ENCODE data around the gene MRPL49.
"Not testable (repeated sequence)": the region's sequence is repeated elsewhere in the genome, so short reads cannot be mapped to it uniquely, and the experiment has no call there.

MRPL49 gene

GRCh38 chr11:65167656-65168055 is 45.5 kb downstream of the MRPL49 start:
- no peak for DNase-seq (ENCODE audit: low read depth)
- no peak overlapping the region for H3K4me3 ChIP-seq (ENCODE audit: control insufficient read depth, low read depth, low read length)
- TF ChIP-seq CTCF (conservative IDR thresholded peaks at IDR 0.05; ENCODE audit: control insufficient read depth, insufficient read depth, low read depth, low read length): no peak

GRCh38 chr11:65169164-65169641 is 47.1 kb downstream of the MRPL49 start:
- no peak for TF ChIP-seq CTCF (conservative IDR thresholded peaks at IDR 0.05; ENCODE audit: control insufficient read depth, insufficient read depth, low read depth, low read length)
- no peak for DNase-seq (ENCODE audit: low read depth)
- no peak overlapping the region for H3K4me3 ChIP-seq (ENCODE audit: control insufficient read depth, low read depth, low read length)

GRCh38 chr11:65170058-65170534 is 48.0 kb downstream of the MRPL49 start, which contains the start of gene SPDYC:
Gene SPDYC, plus strand, starts transcription at chr11:65170233. Its CDS starts 1,125 bp downstream, at chr11:65171358.
- DNase-seq (ENCODE audit: low read depth): no peak
- TF ChIP-seq CTCF (conservative IDR thresholded peaks at IDR 0.05; ENCODE audit: control insufficient read depth, insufficient read depth, low read depth, low read length): no peak
- no peak within 1 kb of the TSS for H3K4me3 ChIP-seq (ENCODE audit: control insufficient read depth, low read depth, low read length)

- no peak for DNase-seq (ENCODE audit: low read depth)
Observed at GRCh38 chr11:65172600-65172999, 50.5 kb downstream of the MRPL49 start.

GRCh38 chr11:65174571-65175010 is 52.5 kb downstream of the MRPL49 start:
- not testable (repeated sequence) for DNase-seq (ENCODE audit: low read depth); H3K4me3 ChIP-seq (ENCODE audit: control insufficient read depth, low read depth, low read length)

More at GRCh38 chr11:65172600-65172999, 50.5 kb downstream of the MRPL49 start:
- no peak overlapping the region for H3K4me3 ChIP-seq (ENCODE audit: control insufficient read depth, low read depth, low read length)
- no peak for TF ChIP-seq CTCF (conservative IDR thresholded peaks at IDR 0.05; ENCODE audit: control insufficient read depth, insufficient read depth, low read depth, low read length)
